ENCODE results near the gene DCBLD1.

DNA sequence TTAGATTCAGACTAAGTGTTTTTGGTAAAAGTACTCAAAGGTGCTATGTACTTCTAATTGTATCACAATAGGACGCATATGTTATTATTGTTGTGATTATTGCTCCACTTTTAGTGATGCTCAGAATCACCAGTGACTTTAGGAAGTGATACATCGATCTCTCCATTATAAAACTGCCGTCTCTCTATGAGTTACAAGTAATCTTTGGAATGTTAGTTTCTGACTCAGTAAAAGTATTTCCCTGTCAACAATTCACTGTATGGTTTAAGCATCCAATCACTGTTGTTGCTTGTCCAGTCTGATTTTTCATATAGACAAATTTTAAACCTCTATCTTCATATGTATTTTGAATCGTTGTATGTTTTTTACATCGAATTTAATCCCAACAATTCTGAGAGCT is 9.4 kb downstream of the DCBLD1 start:
- TF ChIP-seq, protein P1, sequence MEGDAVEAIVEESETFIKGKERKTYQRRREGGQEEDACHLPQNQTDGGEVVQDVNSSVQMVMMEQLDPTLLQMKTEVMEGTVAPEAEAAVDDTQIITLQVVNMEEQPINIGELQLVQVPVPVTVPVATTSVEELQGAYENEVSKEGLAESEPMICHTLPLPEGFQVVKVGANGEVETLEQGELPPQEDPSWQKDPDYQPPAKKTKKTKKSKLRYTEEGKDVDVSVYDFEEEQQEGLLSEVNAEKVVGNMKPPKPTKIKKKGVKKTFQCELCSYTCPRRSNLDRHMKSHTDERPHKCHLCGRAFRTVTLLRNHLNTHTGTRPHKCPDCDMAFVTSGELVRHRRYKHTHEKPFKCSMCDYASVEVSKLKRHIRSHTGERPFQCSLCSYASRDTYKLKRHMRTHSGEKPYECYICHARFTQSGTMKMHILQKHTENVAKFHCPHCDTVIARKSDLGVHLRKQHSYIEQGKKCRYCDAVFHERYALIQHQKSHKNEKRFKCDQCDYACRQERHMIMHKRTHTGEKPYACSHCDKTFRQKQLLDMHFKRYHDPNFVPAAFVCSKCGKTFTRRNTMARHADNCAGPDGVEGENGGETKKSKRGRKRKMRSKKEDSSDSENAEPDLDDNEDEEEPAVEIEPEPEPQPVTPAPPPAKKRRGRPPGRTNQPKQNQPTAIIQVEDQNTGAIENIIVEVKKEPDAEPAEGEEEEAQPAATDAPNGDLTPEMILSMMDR (IDR thresholded peaks at IDR 0.05), result no peak
- TF ChIP-seq POLR2A (IDR thresholded peaks at IDR 0.05), result no peak
